Kidney tubule cell (primary cell): Measurements from ENCODE around the gene C11orf21.

Source experiments
- DNase-seq: peaks from one replicate; pipeline ENCODE4 v3.0.0-alpha.2; 2018; ENCODE audit warnings: low spot score

The C11orf21 gene

GRCh38 chr11:2271327-2272227, 30.1 kb downstream of the C11orf21 start:
- no peak for DNase-seq

- no peak for DNase-seq
Observed at GRCh38 chr11:2271077-2271326, 30.7 kb downstream of the C11orf21 start.

- DNase-seq, result no peak
Observed at GRCh38 chr11:2270322-2271076, 31.2 kb downstream of the C11orf21 start, which contains the start of gene ASCL2. Gene ASCL2, minus strand, starts transcription at chr11:2270588. Its CDS starts 256 bp downstream, at chr11:2270332.

- DNase-seq, result peak; percentile 43
Observed at GRCh38 chr11:2269601-2270321, 32.0 kb downstream of the C11orf21 start.

GRCh38 chr11:2268729-2269600, 32.8 kb downstream of the C11orf21 start:
- no peak for DNase-seq

GRCh38 chr11:2267851-2268728, 33.6 kb downstream of the C11orf21 start:
- no peak for DNase-seq

- no peak for DNase-seq
Observed at GRCh38 chr11:2267306-2267850, 34.3 kb downstream of the C11orf21 start.

GRCh38 chr11:2266586-2267305, 35.0 kb downstream of the C11orf21 start:
- no peak for DNase-seq

GRCh38 chr11:2265854-2266585, 35.7 kb downstream of the C11orf21 start:
- no peak for DNase-seq

GRCh38 chr11:2265396-2265795, 36.3 kb downstream of the C11orf21 start:
- no peak for DNase-seq

- DNase-seq, result no peak
Observed at GRCh38 chr11:2264366-2265053, 37.2 kb downstream of the C11orf21 start.

GRCh38 chr11:2263724-2264360, 37.9 kb downstream of the C11orf21 start:
- DNase-seq, result no peak

GRCh38 chr11:2263071-2263565, 38.6 kb downstream of the C11orf21 start:
- no peak for DNase-seq

- no peak for DNase-seq
Observed at GRCh38 chr11:2262301-2263070, 39.2 kb downstream of the C11orf21 start.

- DNase-seq, result no peak
Observed at GRCh38 chr11:2261436-2262230, 40.1 kb downstream of the C11orf21 start.
